ENCODE measurements around the gene GALNT10.

- no peak for TF ChIP-seq SIN3A (conservative IDR thresholded peaks at IDR 0.05 in 1 of 2, IDR thresholded peaks at IDR 0.05 in 1 of 2; ENCODE audit: low read depth in 1 of 2, low read length in 2 of 2)
- no peak for TF ChIP-seq CTCF (IDR thresholded peaks at IDR 0.05; ENCODE audit: control extremely low read depth in 1 of 3, insufficient read depth in 1 of 3, low read depth in 1 of 3, low read length in 3 of 3)
- TF ChIP-seq FOSL1 (IDR thresholded peaks at IDR 0.05; ENCODE audit: insufficient read depth, low read depth, low read length) = no peak
- TF ChIP-seq KDM5A (IDR thresholded peaks at IDR 0.05; ENCODE audit: low read length) = no peak
- TF ChIP-seq HDAC2 (IDR thresholded peaks at IDR 0.05; ENCODE audit: borderline replicate concordance in 1 of 2, low read depth in 2 of 2, low read length in 2 of 2) = no peak
- TF ChIP-seq KDM1A (IDR thresholded peaks at IDR 0.05; ENCODE audit: borderline replicate concordance, low read length) = no peak
- no peak for TF ChIP-seq SIRT6 (IDR thresholded peaks at IDR 0.05; ENCODE audit: low read length)
- no peak for TF ChIP-seq SP1 (IDR thresholded peaks at IDR 0.05; ENCODE audit: low read depth, low read length)
- TF ChIP-seq E2F6 (IDR thresholded peaks at IDR 0.05) = no peak
Observed at GRCh38 chr5:154367101-154367500, 176.6 kb downstream of the GALNT10 start.
